GM23248 (cell line): ENCODE measurements around the gene FAM117A.

Experiments used
- EZH2 ChIP-seq: fragments of 200-600 bp; sonication (generic); IDR thresholded peaks from 2 replicates; pipeline ENCODE4 v1.6.1; 2018; ENCODE audit warnings: antibody characterized with exemption, mild to moderate bottlenecking; ENCODE audit not compliant: insufficient read depth, poor library complexity, severe bottlenecking
- EZH2phosphoT487 ChIP-seq: fragments of 200-600 bp; sonication (generic); IDR thresholded peaks from 2 replicates; pipeline ENCODE4 v1.6.1; 2018; ENCODE audit warnings: antibody characterized with exemption, moderate library complexity, mild to moderate bottlenecking, low read depth; ENCODE audit not compliant: insufficient read depth

DNA sequence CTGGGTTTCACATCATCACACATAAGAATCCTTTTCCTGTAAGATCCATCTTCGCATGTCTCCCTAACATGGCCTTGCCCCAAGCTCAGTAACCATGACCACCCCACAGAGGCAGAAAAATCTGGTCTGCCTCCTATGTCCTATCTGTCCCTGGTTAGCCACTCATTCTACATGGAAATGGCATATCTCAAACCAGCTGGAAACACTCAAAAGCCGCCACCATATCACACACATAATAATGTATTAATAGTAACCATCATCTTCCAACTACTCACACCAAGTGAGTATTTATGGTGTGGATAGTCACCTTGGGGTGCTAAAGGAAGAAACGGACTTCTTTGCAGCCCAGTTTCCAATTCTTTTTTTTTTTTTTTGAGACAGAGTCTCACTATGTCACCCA is 11.4 kb downstream of the FAM117A start:
- TF ChIP-seq EZH2, result no peak
- TF ChIP-seq EZH2phosphoT487, result no peak
